ENCODE measurements around the gene LMAN2L.

DNA sequence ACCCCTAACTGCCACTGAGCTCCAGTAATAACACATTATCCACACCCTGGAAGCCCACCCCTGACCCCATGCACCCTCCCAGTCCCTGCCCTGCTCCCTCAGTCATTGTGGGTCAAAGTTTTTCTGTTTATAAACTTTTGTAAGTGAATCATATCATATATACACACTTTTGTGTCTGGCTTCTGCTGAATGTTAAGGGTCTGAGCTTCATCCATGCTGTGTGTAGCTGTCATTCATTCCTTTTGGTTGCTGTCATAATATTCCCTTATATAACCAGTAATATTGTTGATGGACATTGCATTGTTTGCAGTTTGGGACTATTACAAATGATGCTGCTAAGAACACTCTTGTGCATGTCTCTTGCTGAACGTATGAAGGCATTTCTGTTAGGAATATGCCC, 35.3 kb upstream of the LMAN2L start:
- TF ChIP-seq, protein P1, sequence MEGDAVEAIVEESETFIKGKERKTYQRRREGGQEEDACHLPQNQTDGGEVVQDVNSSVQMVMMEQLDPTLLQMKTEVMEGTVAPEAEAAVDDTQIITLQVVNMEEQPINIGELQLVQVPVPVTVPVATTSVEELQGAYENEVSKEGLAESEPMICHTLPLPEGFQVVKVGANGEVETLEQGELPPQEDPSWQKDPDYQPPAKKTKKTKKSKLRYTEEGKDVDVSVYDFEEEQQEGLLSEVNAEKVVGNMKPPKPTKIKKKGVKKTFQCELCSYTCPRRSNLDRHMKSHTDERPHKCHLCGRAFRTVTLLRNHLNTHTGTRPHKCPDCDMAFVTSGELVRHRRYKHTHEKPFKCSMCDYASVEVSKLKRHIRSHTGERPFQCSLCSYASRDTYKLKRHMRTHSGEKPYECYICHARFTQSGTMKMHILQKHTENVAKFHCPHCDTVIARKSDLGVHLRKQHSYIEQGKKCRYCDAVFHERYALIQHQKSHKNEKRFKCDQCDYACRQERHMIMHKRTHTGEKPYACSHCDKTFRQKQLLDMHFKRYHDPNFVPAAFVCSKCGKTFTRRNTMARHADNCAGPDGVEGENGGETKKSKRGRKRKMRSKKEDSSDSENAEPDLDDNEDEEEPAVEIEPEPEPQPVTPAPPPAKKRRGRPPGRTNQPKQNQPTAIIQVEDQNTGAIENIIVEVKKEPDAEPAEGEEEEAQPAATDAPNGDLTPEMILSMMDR (IDR thresholded peaks at IDR 0.05): no peak
- TF ChIP-seq POLR2A (IDR thresholded peaks at IDR 0.05): no peak
- TF ChIP-seq EP300 (IDR thresholded peaks at IDR 0.05): no peak
